ENCODE results near the gene USP17L30.
"Not testable (repeated sequence)": the region's sequence is repeated elsewhere in the genome, so short reads cannot be mapped to it uniquely, and the experiment has no call there.

The USP17L30 gene, protein sequence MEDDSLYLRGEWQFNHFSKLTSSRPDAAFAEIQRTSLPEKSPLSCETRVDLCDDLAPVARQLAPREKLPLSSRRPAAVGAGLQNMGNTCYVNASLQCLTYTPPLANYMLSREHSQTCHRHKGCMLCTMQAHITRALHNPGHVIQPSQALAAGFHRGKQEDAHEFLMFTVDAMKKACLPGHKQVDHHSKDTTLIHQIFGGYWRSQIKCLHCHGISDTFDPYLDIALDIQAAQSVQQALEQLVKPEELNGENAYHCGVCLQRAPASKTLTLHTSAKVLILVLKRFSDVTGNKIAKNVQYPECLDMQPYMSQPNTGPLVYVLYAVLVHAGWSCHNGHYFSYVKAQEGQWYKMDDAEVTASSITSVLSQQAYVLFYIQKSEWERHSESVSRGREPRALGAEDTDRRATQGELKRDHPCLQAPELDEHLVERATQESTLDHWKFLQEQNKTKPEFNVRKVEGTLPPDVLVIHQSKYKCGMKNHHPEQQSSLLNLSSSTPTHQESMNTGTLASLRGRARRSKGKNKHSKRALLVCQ

DNA sequence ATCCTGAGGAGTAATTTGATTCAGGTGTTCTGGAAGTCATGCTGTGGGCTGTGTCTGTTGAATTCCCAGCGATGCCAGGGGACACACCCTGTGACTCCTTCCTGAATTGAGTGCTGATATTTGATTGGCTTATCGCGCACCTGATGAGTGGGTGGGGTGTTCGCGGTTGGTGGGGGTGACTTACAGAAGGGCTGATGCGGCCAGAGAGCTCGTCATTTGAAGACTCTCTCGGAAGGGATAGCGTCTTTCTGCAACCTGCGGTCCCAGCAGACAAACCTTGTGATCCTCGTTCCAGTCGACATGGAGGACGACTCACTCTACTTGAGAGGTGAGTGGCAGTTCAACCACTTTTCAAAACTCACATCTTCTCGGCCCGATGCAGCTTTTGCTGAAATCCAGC, at the start of gene USP17L30:
Gene USP17L30, plus strand, starts transcription at position 301 of the 400 bp plus-strand sequence. Its CDS starts 0 bp downstream, at position 301.
- not testable (repeated sequence) for H3K4me3 ChIP-seq (ENCODE audit: low read depth in 1 of 2, low read length in 2 of 2); H3K27me3 ChIP-seq (ENCODE audit: insufficient read depth, low read length, poor library complexity); H3K36me3 ChIP-seq (ENCODE audit: insufficient read depth, low read length); H3K9ac ChIP-seq (ENCODE audit: low read depth, low read length); H2AFZ ChIP-seq (ENCODE audit: low read depth, low read length); H4K20me1 ChIP-seq (ENCODE audit: insufficient read depth, low read length); H3K4me2 ChIP-seq (ENCODE audit: insufficient read depth, low read length); DNase-seq; H3K79me2 ChIP-seq (ENCODE audit: insufficient read depth, low read length); H3K27ac ChIP-seq (ENCODE audit: low read length); H3K9me3 ChIP-seq (ENCODE audit: insufficient read depth, low read length, severe bottlenecking); ATAC-seq (ENCODE audit: insufficient read depth, low read depth); H3K4me1 ChIP-seq (ENCODE audit: insufficient read depth, low read length)

DNA sequence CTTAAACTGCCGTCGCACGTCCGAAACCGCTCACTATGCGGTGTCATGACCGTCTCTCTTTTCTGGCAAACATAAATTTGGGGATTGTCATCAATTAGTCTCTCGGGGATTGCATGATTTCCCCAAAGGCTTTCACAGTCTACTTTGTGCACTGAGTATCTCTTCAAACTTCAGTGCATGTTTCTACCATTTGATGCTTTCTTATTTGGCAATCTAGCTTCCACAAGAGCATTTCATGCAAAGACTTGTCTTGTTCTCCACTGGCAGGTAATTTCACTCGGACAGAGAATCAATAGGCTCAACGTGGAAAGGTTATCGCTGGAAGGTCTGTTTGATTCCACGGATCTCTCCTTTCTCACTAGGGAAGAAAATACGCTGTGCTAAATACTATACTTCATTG, 38.7 kb upstream of the USP17L30 start:
- H3K9me3 ChIP-seq (ENCODE audit: insufficient read depth, low read length, severe bottlenecking); ATAC-seq (ENCODE audit: insufficient read depth, low read depth); H3K27ac ChIP-seq (ENCODE audit: low read length): not testable (repeated sequence)

DNA sequence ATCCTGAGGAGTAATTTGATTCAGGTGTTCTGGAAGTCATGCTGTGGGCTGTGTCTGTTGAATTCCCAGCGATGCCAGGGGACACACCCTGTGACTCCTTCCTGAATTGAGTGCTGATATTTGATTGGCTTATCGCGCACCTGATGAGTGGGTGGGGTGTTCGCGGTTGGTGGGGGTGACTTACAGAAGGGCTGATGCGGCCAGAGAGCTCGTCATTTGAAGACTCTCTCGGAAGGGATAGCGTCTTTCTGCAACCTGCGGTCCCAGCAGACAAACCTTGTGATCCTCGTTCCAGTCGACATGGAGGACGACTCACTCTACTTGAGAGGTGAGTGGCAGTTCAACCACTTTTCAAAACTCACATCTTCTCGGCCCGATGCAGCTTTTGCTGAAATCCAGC, 38.1 kb upstream of the USP17L30 start, which contains the start of gene USP17L24:
Gene USP17L24, plus strand, starts transcription at position 301 of the 400 bp plus-strand sequence. Its CDS starts 0 bp downstream, at position 301.
- not testable (repeated sequence) for H3K9me3 ChIP-seq (ENCODE audit: insufficient read depth, low read length, severe bottlenecking); H3K4me3 ChIP-seq (ENCODE audit: low read depth in 1 of 2, low read length in 2 of 2); H3K79me2 ChIP-seq (ENCODE audit: insufficient read depth, low read length); ATAC-seq (ENCODE audit: insufficient read depth, low read depth); H3K9ac ChIP-seq (ENCODE audit: low read depth, low read length); H3K36me3 ChIP-seq (ENCODE audit: insufficient read depth, low read length); H3K27me3 ChIP-seq (ENCODE audit: insufficient read depth, low read length, poor library complexity); DNase-seq; H3K4me1 ChIP-seq (ENCODE audit: insufficient read depth, low read length); H3K27ac ChIP-seq (ENCODE audit: low read length); H3K4me2 ChIP-seq (ENCODE audit: insufficient read depth, low read length); H4K20me1 ChIP-seq (ENCODE audit: insufficient read depth, low read length); H2AFZ ChIP-seq (ENCODE audit: low read depth, low read length)

More for the DNA sequence above, 38.7 kb upstream of the USP17L30 start:
- H3K4me1 ChIP-seq (ENCODE audit: insufficient read depth, low read length); H3K4me3 ChIP-seq (ENCODE audit: low read depth in 1 of 2, low read length in 2 of 2); H3K9ac ChIP-seq (ENCODE audit: low read depth, low read length); H3K79me2 ChIP-seq (ENCODE audit: insufficient read depth, low read length); DNase-seq; H3K36me3 ChIP-seq (ENCODE audit: insufficient read depth, low read length); H4K20me1 ChIP-seq (ENCODE audit: insufficient read depth, low read length); H3K4me2 ChIP-seq (ENCODE audit: insufficient read depth, low read length); H2AFZ ChIP-seq (ENCODE audit: low read depth, low read length); H3K27me3 ChIP-seq (ENCODE audit: insufficient read depth, low read length, poor library complexity): not testable (repeated sequence)

DNA sequence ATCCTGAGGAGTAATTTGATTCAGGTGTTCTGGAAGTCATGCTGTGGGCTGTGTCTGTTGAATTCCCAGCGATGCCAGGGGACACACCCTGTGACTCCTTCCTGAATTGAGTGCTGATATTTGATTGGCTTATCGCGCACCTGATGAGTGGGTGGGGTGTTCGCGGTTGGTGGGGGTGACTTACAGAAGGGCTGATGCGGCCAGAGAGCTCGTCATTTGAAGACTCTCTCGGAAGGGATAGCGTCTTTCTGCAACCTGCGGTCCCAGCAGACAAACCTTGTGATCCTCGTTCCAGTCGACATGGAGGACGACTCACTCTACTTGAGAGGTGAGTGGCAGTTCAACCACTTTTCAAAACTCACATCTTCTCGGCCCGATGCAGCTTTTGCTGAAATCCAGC, 33.3 kb upstream of the USP17L30 start, which contains the start of gene USP17L25:
Gene USP17L25, plus strand, starts transcription at position 301 of the 400 bp plus-strand sequence. Its CDS starts 0 bp downstream, at position 301.
- H3K36me3 ChIP-seq (ENCODE audit: insufficient read depth, low read length); H3K27ac ChIP-seq (ENCODE audit: low read length); H3K9me3 ChIP-seq (ENCODE audit: insufficient read depth, low read length, severe bottlenecking); H3K79me2 ChIP-seq (ENCODE audit: insufficient read depth, low read length); H3K4me1 ChIP-seq (ENCODE audit: insufficient read depth, low read length); H3K4me3 ChIP-seq (ENCODE audit: low read depth in 1 of 2, low read length in 2 of 2); H2AFZ ChIP-seq (ENCODE audit: low read depth, low read length); ATAC-seq (ENCODE audit: insufficient read depth, low read depth); H4K20me1 ChIP-seq (ENCODE audit: insufficient read depth, low read length); H3K27me3 ChIP-seq (ENCODE audit: insufficient read depth, low read length, poor library complexity); H3K4me2 ChIP-seq (ENCODE audit: insufficient read depth, low read length); H3K9ac ChIP-seq (ENCODE audit: low read depth, low read length); DNase-seq: not testable (repeated sequence)

DNA sequence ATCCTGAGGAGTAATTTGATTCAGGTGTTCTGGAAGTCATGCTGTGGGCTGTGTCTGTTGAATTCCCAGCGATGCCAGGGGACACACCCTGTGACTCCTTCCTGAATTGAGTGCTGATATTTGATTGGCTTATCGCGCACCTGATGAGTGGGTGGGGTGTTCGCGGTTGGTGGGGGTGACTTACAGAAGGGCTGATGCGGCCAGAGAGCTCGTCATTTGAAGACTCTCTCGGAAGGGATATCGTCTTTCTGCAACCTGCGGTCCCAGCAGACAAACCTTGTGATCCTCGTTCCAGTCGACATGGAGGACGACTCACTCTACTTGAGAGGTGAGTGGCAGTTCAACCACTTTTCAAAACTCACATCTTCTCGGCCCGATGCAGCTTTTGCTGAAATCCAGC, 28.6 kb upstream of the USP17L30 start, which contains the start of gene USP17L26:
Gene USP17L26, plus strand, starts transcription at position 301 of the 400 bp plus-strand sequence. Its CDS starts 0 bp downstream, at position 301.
- H3K9me3 ChIP-seq (ENCODE audit: insufficient read depth, low read length, severe bottlenecking); DNase-seq; ATAC-seq (ENCODE audit: insufficient read depth, low read depth); H4K20me1 ChIP-seq (ENCODE audit: insufficient read depth, low read length); H3K4me1 ChIP-seq (ENCODE audit: insufficient read depth, low read length); H3K79me2 ChIP-seq (ENCODE audit: insufficient read depth, low read length); H3K4me3 ChIP-seq (ENCODE audit: low read depth in 1 of 2, low read length in 2 of 2); H3K4me2 ChIP-seq (ENCODE audit: insufficient read depth, low read length); H3K27ac ChIP-seq (ENCODE audit: low read length); H3K9ac ChIP-seq (ENCODE audit: low read depth, low read length); H3K36me3 ChIP-seq (ENCODE audit: insufficient read depth, low read length); H3K27me3 ChIP-seq (ENCODE audit: insufficient read depth, low read length, poor library complexity); H2AFZ ChIP-seq (ENCODE audit: low read depth, low read length): not testable (repeated sequence)

DNA sequence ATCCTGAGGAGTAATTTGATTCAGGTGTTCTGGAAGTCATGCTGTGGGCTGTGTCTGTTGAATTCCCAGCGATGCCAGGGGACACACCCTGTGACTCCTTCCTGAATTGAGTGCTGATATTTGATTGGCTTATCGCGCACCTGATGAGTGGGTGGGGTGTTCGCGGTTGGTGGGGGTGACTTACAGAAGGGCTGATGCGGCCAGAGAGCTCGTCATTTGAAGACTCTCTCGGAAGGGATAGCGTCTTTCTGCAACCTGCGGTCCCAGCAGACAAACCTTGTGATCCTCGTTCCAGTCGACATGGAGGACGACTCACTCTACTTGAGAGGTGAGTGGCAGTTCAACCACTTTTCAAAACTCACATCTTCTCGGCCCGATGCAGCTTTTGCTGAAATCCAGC, 23.8 kb upstream of the USP17L30 start, which contains the start of gene USP17L5:
Gene USP17L5, plus strand, starts transcription at position 301 of the 400 bp plus-strand sequence. Its CDS starts 0 bp downstream, at position 301.
- H3K36me3 ChIP-seq (ENCODE audit: insufficient read depth, low read length); H2AFZ ChIP-seq (ENCODE audit: low read depth, low read length); ATAC-seq (ENCODE audit: insufficient read depth, low read depth); H3K27ac ChIP-seq (ENCODE audit: low read length); H3K4me2 ChIP-seq (ENCODE audit: insufficient read depth, low read length); H3K79me2 ChIP-seq (ENCODE audit: insufficient read depth, low read length); DNase-seq; H3K9me3 ChIP-seq (ENCODE audit: insufficient read depth, low read length, severe bottlenecking); H3K9ac ChIP-seq (ENCODE audit: low read depth, low read length); H3K4me3 ChIP-seq (ENCODE audit: low read depth in 1 of 2, low read length in 2 of 2); H3K4me1 ChIP-seq (ENCODE audit: insufficient read depth, low read length); H3K27me3 ChIP-seq (ENCODE audit: insufficient read depth, low read length, poor library complexity); H4K20me1 ChIP-seq (ENCODE audit: insufficient read depth, low read length): not testable (repeated sequence)

DNA sequence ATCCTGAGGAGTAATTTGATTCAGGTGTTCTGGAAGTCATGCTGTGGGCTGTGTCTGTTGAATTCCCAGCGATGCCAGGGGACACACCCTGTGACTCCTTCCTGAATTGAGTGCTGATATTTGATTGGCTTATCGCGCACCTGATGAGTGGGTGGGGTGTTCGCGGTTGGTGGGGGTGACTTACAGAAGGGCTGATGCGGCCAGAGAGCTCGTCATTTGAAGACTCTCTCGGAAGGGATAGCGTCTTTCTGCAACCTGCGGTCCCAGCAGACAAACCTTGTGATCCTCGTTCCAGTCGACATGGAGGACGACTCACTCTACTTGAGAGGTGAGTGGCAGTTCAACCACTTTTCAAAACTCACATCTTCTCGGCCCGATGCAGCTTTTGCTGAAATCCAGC, 19.1 kb upstream of the USP17L30 start, which contains the start of gene USP17L27:
Gene USP17L27, plus strand, starts transcription at position 301 of the 400 bp plus-strand sequence. Its CDS starts 0 bp downstream, at position 301.
- H3K9ac ChIP-seq (ENCODE audit: low read depth, low read length); H2AFZ ChIP-seq (ENCODE audit: low read depth, low read length); H3K9me3 ChIP-seq (ENCODE audit: insufficient read depth, low read length, severe bottlenecking); H3K36me3 ChIP-seq (ENCODE audit: insufficient read depth, low read length); H3K27me3 ChIP-seq (ENCODE audit: insufficient read depth, low read length, poor library complexity); H3K4me1 ChIP-seq (ENCODE audit: insufficient read depth, low read length); H4K20me1 ChIP-seq (ENCODE audit: insufficient read depth, low read length); H3K4me3 ChIP-seq (ENCODE audit: low read depth in 1 of 2, low read length in 2 of 2); H3K79me2 ChIP-seq (ENCODE audit: insufficient read depth, low read length); ATAC-seq (ENCODE audit: insufficient read depth, low read depth); H3K27ac ChIP-seq (ENCODE audit: low read length); H3K4me2 ChIP-seq (ENCODE audit: insufficient read depth, low read length); DNase-seq: not testable (repeated sequence)

DNA sequence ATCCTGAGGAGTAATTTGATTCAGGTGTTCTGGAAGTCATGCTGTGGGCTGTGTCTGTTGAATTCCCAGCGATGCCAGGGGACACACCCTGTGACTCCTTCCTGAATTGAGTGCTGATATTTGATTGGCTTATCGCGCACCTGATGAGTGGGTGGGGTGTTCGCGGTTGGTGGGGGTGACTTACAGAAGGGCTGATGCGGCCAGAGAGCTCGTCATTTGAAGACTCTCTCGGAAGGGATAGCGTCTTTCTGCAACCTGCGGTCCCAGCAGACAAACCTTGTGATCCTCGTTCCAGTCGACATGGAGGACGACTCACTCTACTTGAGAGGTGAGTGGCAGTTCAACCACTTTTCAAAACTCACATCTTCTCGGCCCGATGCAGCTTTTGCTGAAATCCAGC, 14.3 kb upstream of the USP17L30 start, which contains the start of gene USP17L28:
Gene USP17L28, plus strand, starts transcription at position 301 of the 400 bp plus-strand sequence. Its CDS starts 0 bp downstream, at position 301.
- not testable (repeated sequence) for H3K9me3 ChIP-seq (ENCODE audit: insufficient read depth, low read length, severe bottlenecking); H3K9ac ChIP-seq (ENCODE audit: low read depth, low read length); H3K4me2 ChIP-seq (ENCODE audit: insufficient read depth, low read length); H3K79me2 ChIP-seq (ENCODE audit: insufficient read depth, low read length); H3K36me3 ChIP-seq (ENCODE audit: insufficient read depth, low read length); H4K20me1 ChIP-seq (ENCODE audit: insufficient read depth, low read length); DNase-seq; H3K27ac ChIP-seq (ENCODE audit: low read length); H2AFZ ChIP-seq (ENCODE audit: low read depth, low read length); H3K4me1 ChIP-seq (ENCODE audit: insufficient read depth, low read length); H3K27me3 ChIP-seq (ENCODE audit: insufficient read depth, low read length, poor library complexity); H3K4me3 ChIP-seq (ENCODE audit: low read depth in 1 of 2, low read length in 2 of 2); ATAC-seq (ENCODE audit: insufficient read depth, low read depth)

All from DND-41 (cell line).